RPMI8226 (cell line): ENCODE data around the gene SCART1.
"Not testable (repeated sequence)": the region's sequence is repeated elsewhere in the genome, so short reads cannot be mapped to it uniquely, and the experiment has no call there.

ENCODE experiments used
- DNase-seq: peaks from one replicate; pipeline ENCODE4 v3.0.0-alpha.2; 2015

SCART1 gene

DNA sequence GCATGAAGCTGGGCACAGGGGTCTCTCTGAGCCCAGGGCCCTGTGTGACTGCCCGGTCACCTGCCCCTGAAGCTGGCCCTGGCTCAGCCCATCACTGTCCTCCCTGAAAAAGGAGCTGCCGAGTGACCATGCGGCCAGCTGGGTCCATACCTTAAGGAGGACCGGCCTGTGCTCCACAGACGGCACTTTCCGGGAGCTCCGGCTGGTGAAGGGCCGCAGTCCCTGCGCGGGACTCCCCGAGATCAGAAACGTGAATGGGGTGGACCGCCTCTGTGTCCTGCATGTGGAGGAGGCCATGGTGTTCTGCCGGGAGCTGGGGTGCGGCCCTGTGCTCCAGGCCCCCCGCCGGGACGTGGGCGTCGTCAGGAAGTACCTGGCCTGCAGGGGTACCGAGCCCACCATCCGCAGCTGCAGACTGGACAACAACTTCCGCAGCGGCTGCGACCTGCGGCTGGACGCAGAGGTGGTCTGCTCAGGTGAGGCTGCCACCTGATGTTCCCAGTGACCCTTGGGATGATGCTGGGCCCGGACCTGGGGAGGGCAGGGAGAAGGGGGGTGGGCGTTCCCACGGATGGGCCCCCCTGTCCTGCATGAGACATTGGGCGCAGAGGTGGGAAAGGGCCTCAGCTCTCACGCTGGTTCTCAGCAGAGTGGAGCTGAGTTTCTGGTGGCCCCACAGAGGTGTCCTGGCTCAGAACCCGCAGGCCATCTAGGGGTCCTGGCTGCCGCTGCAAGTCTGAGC, 3.5 kb downstream of the SCART1 start:
- DNase-seq: no peak

DNA sequence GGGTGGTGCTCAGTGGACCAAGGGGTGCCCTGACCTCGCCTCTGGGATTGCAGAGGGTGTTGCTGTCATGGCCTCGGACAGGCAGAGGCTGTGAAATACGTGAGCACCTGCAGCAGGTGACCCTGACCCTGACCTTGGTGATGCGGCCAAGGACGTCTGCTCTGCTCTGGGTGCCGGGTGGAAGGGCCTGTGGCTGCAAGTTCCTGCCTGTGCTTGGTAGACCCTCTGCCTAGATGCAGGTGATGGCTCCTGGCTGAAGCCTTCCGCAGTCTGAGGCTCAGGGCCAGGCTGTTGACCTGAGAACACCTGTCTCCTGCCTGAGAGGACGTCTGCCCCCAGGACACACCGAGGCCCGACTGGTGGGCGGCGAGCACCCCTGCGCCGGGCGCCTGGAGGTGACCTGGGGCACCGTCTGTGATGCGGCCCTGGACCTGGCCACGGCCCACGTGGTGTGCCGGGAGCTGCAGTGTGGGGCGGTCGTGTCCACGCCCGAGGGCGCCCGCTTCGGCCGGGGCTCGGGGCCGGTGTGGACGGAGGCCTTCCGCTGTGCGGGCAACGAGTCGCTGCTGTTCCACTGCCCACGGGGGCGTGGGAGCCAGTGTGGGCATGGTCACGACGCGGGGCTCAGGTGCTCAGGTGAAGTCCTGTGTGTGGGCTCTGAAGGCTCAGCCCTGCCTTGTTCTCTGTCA, 4.4 kb downstream of the SCART1 start:
- no peak for DNase-seq

DNA sequence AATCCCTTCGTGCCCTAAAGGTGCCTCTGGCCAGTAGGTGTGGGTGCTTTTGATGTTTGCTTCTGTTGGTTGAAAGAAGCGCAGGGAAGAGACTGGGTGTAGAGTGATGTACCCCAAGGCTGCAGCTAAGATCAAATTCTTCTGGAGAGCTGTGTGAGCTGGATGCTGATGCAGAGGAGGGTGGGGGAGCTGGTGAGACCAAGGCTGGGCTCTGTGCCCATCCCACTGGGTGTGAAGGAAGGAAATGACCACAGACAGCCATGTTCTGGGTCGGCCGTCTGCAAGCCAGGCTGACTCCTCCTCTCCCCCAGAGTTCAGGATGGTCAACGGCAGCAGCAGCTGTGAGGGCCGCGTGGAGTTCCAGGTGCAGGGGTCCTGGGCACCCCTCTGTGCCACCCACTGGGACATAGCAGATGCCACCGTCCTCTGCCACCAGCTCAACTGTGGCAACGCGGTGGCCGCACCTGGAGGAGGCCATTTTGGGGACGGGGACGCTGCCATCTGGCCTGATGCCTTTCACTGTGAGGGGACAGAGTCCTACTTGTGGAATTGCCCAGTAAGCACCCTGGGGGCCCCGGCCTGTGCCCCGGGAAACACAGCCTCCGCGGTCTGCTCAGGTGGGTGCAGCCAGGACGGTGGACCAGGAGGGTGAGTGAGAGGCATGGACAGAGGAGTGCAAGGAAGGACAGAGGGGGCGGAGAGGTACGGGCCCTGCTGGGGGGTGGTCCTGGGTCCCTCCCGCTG, 5.1 kb downstream of the SCART1 start:
- DNase-seq: no peak

DNA sequence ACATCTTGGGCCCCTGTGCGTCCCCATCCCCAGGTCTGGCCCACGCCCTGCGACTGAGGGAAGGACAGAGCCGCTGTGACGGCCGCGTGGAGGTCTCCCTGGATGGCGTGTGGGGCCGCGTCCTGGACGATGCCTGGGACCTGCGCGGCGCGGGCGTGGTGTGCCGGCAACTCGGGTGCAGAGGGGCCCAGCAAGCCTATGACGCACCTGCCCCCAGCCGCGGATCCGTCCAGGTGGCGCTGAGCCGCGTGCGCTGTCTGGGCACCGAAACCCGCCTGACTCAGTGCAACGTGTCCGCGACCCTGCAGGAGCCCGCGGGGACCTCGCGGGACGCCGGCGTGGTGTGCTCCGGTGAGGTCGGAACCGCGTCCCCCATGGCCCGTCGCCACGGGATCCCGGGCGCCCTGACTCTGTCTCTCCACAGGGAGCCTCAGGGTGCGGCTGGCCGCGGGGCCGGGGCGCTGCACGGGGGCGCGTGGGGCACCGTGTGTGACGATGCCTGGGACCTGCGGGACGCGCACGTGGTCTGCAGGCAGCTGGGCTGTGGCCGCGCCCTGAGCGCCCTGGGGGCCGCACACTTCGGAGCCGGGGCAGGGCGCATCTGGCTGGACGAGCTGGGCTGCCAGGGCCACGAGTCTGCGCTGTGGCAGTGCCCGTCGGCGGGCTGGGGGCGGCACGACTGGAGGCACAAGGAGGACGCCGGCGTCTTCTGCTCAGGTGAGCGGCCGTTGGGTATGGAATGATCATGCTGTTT, 5.9 kb downstream of the SCART1 start:
- no peak for DNase-seq

DNA sequence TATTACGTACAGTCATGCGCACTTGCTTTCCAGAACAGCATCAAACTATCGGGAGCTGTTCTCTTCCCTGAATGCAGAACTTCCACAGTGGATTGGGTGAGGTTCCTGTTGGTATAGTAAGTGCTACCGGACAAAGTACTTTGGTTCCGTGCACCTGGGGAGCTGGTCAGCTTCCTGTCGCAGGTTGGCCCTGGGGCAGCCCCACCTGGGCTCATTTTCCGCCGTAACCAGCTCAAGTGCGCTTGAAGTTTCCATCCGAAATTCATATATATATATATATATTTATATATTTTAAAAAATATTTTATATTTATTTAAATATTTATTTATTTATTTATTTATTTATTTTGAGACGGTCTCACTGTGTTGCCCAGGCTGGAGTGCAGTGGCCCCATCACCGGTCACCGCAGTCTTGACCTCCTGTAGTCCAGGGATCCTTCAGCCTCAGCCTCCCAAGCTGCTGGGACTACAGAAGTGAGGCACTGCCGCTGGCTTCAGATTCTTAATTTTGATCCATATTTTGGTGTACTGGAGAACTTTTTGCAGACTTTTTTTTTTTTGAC, 6.5 kb downstream of the SCART1 start:
- no peak for DNase-seq

DNA sequence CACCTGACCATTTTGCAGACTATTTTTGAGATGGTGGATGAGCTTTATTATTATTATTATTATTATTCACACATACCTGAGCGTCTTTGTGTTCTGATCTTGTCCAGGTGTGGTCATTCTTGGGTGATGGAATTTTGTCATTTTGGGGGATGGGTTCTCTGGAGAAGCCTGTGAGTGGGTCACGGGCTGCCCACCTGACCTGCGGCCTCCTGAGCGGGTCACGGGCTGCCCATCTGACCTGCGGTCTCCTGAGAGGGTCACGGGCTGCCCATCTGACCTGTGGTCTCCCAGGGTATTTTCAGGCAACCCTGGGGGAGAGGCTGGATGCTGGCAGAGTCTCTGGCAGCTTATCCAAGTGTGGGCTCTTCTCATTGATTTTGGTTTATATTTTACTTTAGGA, 7.3 kb downstream of the SCART1 start:
- no peak for DNase-seq

DNA sequence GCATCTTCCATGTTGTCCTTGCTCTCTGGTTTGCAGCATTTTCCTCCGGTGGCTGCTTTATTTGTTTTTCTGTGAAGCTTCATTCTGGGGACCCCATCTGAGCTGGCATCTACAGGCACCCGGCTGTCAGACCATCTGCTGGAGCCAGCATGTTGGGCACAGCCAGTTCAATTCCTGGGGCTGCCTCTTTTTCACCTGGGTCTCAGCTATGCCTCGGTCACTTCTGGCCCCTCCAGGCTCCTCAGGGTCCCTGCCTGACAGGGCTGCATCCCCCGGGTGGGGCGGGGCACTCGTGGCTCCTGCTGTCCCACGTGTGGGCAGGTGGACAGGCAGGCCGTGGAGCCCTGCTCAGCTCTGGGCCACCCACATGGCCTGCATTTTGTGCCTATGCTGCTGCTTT, 8.1 kb downstream of the SCART1 start:
- DNase-seq: no peak

DNA sequence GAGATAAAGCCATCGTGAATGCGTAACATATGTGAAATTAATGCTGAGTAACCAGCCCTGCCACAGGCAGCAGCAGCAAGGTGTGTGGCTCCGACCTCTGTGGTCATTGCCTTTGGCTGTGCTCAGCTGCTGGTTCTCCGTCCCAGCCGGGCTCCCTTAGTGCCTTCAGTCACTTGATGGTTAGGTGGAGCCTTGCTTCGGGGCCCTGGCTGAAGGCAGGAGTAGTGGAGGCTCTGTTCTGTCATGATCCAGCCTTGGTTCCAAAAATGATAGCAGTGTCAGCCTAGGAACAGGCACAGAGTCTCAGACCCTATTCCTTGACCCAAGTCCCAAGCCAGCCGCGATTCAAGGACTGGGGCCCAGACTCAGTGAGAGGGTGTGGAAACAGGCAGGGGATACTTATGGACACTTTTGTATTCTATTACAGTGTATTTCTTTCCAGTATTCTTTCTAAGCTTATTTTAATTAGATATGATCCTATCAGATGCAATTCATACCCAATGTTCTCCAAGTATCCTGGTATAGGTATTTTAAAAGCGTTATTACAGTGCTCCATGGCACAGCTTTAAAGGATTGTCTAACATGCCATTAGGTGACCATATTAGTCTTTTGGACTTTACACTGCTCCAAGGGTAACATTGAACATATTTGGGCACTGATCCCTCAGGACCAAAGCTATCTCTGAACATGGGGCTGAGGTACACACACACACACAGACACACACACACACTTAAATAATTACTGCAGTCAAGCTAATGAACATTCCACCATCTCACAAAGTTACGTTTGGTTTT, 9.0 kb downstream of the SCART1 start:
- DNase-seq: no peak

DNA sequence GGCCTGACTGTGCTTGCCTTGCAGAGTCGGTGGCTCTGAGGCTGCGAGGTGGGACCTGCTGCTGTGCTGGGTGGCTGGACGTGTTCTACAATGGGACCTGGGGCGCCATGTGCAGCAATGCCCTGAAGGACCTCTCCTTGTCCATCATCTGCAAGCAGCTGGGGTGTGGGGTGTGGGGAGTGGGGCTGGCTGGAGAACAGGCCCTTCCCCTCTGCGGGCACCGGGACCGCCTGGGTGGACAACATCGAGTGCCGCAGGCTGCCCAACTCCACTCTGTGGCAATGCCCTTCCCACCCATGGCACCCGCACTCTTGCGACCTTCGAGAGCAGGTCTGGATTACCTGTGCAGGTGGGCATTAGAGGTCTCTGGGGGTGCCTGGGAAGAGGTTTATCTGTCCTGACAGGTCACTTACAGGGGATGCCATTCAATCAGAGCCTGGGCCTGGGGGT, 10.9 kb downstream of the SCART1 start:
- no peak for DNase-seq

DNA sequence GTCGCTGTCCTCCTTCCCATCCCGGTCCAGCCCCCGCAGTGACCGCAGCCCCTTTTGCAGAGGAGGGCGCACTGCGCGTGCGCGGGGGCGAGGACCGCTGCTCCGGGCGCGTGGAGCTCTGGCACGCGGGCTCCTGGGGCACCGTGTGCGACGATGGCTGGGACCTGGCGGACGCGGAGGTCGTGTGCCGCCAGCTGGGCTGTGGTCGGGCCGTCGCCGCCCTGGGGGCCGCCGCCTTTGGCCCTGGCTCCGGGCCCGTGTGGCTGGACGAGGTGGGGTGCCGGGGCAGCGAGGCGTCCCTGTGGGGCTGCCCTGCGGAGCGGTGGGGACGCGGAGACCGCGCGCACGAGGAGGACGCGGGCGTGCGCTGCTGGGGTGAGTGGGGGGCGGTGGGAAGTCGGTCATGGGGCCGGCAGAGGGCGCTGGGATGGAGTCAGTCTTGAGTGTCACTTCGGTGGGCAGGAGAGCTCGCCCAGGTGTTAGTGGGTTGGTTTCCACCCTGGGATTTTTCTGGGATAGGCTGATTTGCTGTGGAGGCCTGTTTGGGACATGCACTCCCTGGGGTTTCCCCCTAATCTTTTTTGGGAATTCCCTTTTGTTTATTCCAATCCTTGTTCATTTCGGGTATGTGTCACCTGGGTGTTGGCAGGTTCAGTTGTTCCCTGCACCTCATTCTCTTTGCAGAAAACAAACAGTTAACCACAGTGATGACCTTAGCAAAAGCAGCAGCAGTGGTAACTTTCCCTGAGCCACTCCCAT, 11.6 kb downstream of the SCART1 start:
- no peak for DNase-seq

DNA sequence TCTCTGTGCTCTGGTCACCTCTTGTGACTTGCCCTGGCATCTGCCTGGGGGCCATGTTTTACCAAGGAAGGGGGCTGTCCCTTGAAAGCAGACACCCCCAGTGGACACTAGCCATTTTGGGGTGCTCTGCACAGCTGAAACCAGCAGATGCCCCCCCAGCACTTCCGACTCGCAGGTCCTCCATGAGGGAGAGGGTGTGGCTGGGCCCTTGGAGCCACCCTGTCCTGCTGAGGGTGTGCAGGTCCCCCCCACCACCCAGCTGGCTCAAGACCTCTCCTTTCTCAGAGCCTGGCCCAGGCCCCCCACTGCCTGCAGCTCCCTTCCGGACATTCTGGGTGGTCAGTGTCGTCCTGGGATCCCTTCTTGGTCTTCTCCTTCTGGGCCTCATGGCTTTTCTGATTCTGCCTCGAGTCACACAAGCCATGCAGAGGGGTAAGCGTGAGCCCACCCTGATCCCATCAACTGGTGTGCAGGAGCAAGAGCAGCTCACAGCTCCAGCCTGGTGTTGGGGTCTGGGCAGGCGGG, 12.3 kb downstream of the SCART1 start:
- no peak for DNase-seq

DNA sequence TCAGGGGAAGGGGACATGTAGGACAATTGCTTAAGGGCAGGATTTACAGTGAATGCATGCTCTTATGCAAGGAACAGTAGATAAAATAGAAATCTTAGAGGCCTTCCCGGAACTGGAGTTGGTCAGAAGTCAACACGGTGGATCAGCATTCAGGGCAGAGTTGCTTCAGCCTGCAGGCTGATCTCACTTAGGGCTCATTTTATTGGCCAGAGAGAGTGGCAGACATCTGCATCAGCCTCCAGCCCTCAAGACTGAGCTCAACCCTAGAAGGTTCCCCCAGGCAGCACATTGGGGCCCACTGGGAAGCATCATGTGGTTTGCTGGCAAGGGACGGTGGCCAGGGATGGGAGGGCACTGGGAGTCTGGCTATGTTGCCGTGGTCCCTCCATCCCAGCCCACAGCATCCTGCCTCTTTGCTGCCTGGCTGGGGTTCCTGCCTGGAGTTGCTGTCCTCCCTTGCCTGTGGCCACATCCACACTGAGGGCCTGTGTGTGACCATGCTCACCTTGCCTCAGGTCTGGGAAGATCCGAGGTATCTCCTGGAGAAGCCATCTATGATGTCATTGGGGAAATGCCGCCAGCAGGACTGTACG, 13.0 kb downstream of the SCART1 start:
- no peak for DNase-seq

DNA sequence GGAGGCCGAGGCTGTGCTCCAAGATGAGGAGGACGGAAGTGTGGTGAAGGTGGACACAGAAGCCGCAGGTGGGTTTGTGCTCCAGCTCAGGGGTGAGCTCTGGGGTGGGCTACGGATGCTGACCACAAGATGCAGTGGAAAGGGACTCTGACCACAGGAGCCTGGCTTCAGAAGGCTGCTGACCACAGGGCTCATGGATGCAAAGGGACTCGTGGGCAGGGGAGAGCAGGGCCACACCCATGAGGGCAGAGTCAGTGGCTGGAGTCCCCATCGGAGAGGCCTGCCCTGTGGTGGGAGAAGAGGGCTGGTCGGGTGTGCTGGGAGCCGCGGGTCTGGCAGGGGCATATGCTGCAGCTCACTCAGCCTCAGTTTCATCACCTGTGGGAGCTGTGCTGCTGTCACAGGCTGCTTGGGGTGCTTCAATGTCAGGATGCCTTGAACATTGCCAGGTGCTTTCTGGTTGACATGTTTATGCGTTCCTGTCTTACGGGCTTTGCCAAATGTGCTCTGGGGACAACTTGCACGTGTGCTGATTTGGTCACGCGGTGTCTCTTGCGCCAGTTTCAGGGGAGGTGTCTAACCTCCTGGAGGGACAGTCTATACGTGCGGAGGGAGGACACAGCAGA, 13.7 kb downstream of the SCART1 start:
- DNase-seq: no peak

DNA sequence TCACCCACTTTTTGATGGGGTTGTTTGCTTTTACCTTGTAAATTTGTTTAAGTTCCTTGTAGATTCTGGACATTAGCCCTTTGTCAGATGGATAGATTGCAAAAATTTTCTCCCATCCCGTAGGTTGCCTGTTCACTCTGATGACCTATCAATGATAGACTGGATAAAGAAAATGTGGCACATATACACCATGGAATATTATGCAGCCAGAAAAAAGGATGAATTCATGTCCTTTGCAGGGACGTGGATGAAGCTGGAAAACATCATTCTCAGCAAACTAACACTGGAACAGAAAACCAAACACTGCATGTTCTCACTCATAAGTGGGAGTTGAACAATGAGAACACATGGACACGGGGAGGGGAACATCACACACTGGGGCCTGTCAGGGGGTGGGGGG, 15.5 kb downstream of the SCART1 start:
- not testable (repeated sequence) for DNase-seq

DNA sequence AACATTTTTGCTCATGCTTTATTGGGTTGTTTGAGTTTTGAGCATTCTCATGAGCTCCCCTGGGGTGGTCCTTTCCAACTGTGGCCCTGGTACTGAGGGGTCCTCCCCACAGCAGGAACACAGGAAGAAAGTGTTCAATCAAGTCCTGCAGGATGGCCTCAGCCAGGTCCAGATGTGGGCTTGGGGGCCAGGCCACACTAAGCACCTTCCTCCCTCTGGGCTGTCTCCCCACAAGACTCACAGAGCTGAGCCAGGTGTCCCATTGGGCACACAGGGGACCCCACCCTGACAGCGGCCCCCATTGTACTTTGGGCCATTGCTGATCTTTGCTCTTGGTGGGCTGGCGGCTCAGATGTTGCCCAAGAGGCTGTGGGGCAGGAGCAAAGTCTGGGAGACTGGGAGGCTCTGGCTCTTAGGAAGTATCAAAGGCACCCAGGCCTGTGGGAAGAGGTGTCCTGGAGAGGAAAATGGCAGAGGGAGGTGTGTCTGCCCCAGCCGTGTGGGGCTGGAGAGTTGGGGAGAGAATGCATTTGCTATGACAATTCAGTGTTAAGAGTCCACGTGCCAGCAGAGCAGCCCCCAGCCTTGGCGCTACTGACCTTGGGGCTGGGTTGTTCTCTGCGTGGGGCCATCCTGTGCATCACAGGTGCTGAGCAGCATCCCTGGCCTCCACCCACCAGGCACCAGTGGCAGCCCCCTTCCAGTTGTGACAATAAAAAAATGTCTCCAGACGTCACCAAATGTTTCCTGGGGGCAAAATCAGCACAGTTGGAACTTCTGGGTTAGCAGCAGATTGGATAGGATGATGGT, 17.8 kb downstream of the SCART1 start:
- DNase-seq: no peak

DNA sequence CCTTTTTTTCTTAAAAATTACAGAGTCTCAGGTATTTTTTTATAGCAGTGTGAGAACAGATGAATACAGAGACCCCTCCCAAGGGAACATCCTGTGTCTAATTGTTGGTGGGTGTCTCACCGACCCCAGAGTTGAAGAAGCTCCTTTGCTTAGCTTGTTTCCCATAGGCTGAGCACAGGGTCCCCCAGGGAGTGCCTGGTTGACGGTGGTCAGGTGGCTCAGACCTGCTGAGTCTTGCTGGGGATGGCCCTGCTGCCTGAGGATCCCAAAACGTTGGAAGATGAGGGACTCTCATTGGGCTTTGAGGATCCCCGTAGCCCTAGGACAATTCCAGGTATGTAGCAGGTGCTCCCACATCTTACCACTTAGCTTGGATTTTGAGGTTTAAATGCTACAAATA, 19.5 kb downstream of the SCART1 start:
- DNase-seq: no peak

DNA sequence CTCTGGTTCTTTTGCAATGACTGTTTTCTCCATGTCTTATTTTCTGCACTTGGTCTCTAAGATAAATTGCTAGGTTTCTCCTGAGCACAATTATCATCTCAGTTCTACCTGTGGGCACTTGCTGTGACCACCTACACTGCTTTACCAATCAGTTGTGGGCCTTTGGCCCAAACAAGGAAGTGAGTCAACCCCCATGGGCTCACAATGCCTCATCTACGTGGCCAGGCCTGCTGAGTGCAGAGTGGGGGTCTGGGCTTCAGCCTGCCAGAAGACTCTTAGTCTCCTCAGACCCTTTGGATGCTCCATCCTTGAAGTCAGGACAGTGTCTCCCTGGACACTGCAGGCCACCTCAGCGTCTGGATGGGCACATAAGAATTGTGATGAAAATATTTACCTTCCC, 20.3 kb downstream of the SCART1 start:
- DNase-seq: no peak

DNA sequence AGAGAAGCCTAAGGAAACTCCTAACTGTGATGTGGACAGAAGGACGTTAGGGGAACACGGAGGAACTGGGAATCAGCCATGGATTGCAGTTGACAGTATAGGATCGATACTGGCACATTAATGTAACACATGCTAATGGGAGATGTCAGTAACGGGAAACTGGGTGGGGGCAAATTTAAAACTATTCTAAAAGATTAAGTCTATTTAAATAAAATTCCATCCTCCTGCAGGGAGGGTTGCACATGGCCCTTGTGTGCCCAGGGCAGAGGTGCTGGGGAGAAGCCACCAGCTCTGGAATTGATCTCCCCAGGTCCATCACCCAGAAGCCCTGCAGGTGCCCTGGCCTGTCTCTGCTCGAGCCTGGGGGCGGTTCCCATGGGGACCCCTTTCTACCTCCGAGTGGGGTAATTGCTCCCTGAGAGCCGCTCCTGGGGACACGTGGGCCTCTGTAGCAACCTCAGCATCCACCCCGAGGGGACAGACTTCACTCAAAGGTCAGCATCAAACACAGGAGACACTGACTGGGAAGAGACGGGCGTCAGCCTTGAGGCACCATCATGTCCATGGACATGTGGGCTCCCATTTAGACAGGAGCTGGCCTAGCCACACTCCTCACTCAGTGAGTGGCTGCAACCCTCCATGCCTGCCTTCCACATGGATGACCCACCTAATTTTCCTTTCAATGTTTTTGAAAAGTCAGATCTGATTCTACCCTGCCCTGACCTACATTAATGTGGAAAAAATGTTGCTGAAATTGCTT, 21.1 kb downstream of the SCART1 start:
- DNase-seq: no peak

DNA sequence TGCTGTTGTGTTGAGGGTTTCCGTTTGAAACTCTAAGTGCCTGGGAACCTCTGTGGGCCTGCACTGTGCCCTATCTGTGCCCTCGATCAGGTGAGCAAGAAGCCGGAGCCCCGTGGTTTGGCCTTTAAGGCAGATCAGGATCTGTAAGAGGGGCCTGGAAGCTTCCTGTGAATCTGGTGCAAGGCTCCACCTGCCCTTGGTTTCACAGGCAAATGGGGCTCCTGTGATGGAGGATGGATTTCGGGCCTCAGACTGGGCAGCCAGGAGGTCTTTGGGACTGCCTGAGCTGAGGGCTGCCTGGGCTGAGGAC, 21.6 kb downstream of the SCART1 start:
- DNase-seq: no peak
